H1 (cell line): ENCODE measurements around the gene SERPINE2. TPM values are rescaled to one million over a fixed set of nuclear protein-coding genes. Genes with fewer than 3 reads are reported as not detected.

Source experiments
- BACH1 ChIP-seq: IDR thresholded peaks from 2 replicates; pipeline ENCODE4 v1.6.1; 2012; ENCODE audit warnings: low read length, improper control_type of control experiment
- BCL11A ChIP-seq, 2 experiments: IDR thresholded peaks; one replicate each; pipeline ENCODE4 v1.6.1; 2011; ENCODE audit warnings: low read depth in 2 of 2, low read length in 2 of 2, mild to moderate bottlenecking in 2 of 2
- GABPA ChIP-seq: IDR thresholded peaks from 2 replicates; pipeline ENCODE4 v1.6.1; 2011; ENCODE audit warnings: mild to moderate bottlenecking, low read length, moderate library complexity, borderline replicate concordance; ENCODE audit not compliant: insufficient read depth
- HDAC6 ChIP-seq: IDR thresholded peaks from one replicate; pipeline ENCODE4 v1.7.1; 2012; ENCODE audit warnings: low read depth, mild to moderate bottlenecking, inconsistent platforms, low read length, moderate library complexity
- JUN ChIP-seq: IDR thresholded peaks from 2 replicates; pipeline ENCODE4 v1.6.1; 2011; ENCODE audit warnings: low read depth, mild to moderate bottlenecking, improper control_type of control experiment, low read length
- NANOG ChIP-seq: IDR thresholded peaks from 2 replicates; pipeline ENCODE4 v1.6.1; 2011; ENCODE audit warnings: low read length, low read depth, mild to moderate bottlenecking, inconsistent platforms; ENCODE audit not compliant: insufficient read depth, poor library complexity, severe bottlenecking
- POLR2A ChIP-seq, 2 experiments: IDR thresholded peaks; 1 replicate in 1 of 2; 2 replicates in 1 of 2; pipeline ENCODE4 v1.6.1; 2011; ENCODE audit warnings: low read depth in 2 of 2, low read length in 2 of 2, mild to moderate bottlenecking in 2 of 2; ENCODE audit errors: control extremely low read depth in 1 of 2
- SAP30 ChIP-seq: fragments of 300-600 bp; sonication (generic); IDR thresholded peaks from 2 replicates; pipeline ENCODE4 v1.7.1; 2012; ENCODE audit warnings: low read length, moderate library complexity, mild to moderate bottlenecking, inconsistent platforms; ENCODE audit not compliant: insufficient read depth, insufficient replicate concordance
- SP1 ChIP-seq: IDR thresholded peaks from 2 replicates; pipeline ENCODE4 v1.6.1; 2011; ENCODE audit warnings: low read depth, low read length
- SRF ChIP-seq: IDR thresholded peaks from 2 replicates; pipeline ENCODE4 v1.6.1; 2011; ENCODE audit warnings: mild to moderate bottlenecking, low read depth, low read length, moderate library complexity
- SUZ12 ChIP-seq: fragments of 200-600 bp; sonication (generic); IDR thresholded peaks from 2 replicates; pipeline ENCODE4 v1.6.1; 2012; ENCODE audit warnings: mild to moderate bottlenecking, inconsistent platforms, low read length, moderate library complexity, mixed read lengths
- polyA plus RNA-seq, 7 experiments: library from polyadenylated mRNA; depleted of rRNA in 3 of 7; stranded (reverse) in 5 of 7; unstranded in 2 of 7; fragments of >200 nt in 5 of 7; fragments of 200-250 nt in 2 of 7; gene quantifications; 1 replicate in 5 of 7; 2 replicates in 1 of 7; 4 replicates in 1 of 7; pipeline versions ENCODE4 v1.2.1 to v1.2.3, GENCODE V29; 2011 to 2013; ENCODE audit warnings: missing spikeins in 2 of 7, mixed read lengths in 2 of 7
- total RNA-seq: library from RNA; stranded (reverse); fragmentation: NEBNext Ultra II Directional; extraction: Animal tissue kit (Norgen Biotek cat#: 25700); gene quantifications from 2 replicates; pipeline ENCODE4 v1.2.1, GENCODE V29; 2021

SERPINE2 gene
- total and polyA plus RNA-seq, 2 of the 8 experiments (the other 6 are each of a cell fraction or from before 2014, with no cell fraction given), result 26.2 to 76.0 TPM

DNA sequence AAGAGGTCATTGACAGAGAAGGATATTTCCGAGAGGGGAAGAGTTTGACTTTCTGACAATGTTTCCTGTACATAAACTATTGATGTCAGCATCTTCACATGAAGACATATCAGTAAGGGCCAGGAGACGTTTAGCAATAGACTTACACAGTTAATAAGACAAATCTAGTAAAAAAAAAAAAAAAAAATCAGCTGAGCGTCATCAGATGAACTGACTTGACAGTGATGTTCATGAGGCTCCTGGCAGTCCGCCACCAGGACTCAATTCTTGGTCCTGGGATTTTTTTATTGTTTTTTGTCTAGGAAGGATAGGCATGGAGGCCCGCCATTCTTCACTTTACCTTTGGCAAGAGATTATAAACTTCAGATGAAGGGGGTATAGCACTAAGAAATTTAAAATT, 67.4 kb downstream of the SERPINE2 start (continued):
- TF ChIP-seq JUN (no peak), NANOG (no peak), SAP30 (no peak), BCL11A (IDR thresholded peaks at IDR 0.05; ENCODE audit: low read depth in 2 of 2, low read length in 2 of 2) (no peak), HDAC6 (no peak), POLR2A (IDR thresholded peaks at IDR 0.05; ENCODE audit: control extremely low read depth in 1 of 2, low read depth in 2 of 2, low read length in 2 of 2) (no peak), SRF (no peak), BACH1 (no peak), SUZ12 (no peak), GABPA (no peak), SP1 (no peak)
